ENCODE results near the gene RGS14.

Gene RGS14

GRCh38 chr5:177366528-177367322, 9.0 kb downstream of the RGS14 start:
- Histone ChIP-seq H3K79me2 (ENCODE audit: insufficient read depth, low read length) (peaks cover 5% of the 10 kb centered on the region; the same call in 1 of the 2 replicates), H3K36me3 (ENCODE audit: insufficient read depth, low read length) (0 out of 2 replicates have a peak, but pooled peaks cover 4% of the 10 kb centered on the region), H3K9me2 (replicated peaks; ENCODE audit: low read depth, low read length) (no peaks in the 10 kb centered on the region), H3K27me3 (ENCODE audit: insufficient read depth, low read length, poor library complexity, severe bottlenecking) (no peaks in the 10 kb centered on the region), H2AFZ (ENCODE audit: low read length) (no peak overlapping the region), H4K20me1 (ENCODE audit: insufficient read depth, low read length, poor library complexity, severe bottlenecking) (no peaks in the 10 kb centered on the region), H3K4me2 (ENCODE audit: low read depth, low read length, poor library complexity, severe bottlenecking) (no peak overlapping the region), H3K9ac (ENCODE audit: low read depth, low read length, poor library complexity, severe bottlenecking) (no peak overlapping the region), H3K4me3 (ENCODE audit: low read length, poor library complexity, severe bottlenecking) (no peak overlapping the region), H3K4me1 (ENCODE audit: insufficient read depth, low read length, poor library complexity, severe bottlenecking) (peaks cover 11% of the 10 kb centered on the region), H3F3A (ENCODE audit: low read depth) (no peaks in the 10 kb centered on the region), H3K9me3 (ENCODE audit: insufficient read depth, low read depth, low read length) (no peaks in the 10 kb centered on the region)
- TF ChIP-seq EZH2phosphoT487 (IDR thresholded peaks at IDR 0.05; ENCODE audit: borderline replicate concordance), result no peak
- TF ChIP-seq, protein P1, sequence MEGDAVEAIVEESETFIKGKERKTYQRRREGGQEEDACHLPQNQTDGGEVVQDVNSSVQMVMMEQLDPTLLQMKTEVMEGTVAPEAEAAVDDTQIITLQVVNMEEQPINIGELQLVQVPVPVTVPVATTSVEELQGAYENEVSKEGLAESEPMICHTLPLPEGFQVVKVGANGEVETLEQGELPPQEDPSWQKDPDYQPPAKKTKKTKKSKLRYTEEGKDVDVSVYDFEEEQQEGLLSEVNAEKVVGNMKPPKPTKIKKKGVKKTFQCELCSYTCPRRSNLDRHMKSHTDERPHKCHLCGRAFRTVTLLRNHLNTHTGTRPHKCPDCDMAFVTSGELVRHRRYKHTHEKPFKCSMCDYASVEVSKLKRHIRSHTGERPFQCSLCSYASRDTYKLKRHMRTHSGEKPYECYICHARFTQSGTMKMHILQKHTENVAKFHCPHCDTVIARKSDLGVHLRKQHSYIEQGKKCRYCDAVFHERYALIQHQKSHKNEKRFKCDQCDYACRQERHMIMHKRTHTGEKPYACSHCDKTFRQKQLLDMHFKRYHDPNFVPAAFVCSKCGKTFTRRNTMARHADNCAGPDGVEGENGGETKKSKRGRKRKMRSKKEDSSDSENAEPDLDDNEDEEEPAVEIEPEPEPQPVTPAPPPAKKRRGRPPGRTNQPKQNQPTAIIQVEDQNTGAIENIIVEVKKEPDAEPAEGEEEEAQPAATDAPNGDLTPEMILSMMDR (conservative IDR thresholded peaks at IDR 0.05; ENCODE audit: low read length), result no peak

DNA sequence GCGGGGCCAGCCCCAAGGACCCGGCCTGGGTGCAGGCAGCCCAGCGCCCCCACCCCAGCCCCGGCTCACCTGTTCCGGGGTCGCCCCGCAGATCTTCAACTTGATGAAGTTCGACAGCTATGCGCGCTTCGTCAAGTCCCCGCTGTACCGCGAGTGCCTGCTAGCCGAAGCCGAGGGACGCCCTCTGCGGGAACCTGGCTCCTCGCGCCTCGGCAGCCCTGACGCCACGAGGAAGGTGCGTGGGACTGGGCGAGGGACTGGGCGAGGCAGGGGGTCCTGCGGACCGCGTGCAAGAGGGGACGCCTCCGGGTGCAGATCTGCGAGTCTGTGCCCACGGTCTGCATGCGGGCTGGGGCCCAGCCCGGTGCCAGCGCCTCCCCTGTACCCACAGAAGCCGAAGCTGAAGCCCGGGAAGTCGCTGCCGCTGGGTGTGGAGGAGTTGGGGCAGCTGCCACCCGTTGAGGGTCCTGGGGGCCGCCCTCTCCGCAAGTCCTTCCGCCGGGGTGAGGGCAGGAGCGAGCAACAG, 9.7 kb downstream of the RGS14 start:
- H3K27me3 ChIP-seq (ENCODE audit: insufficient read depth, low read length, poor library complexity, severe bottlenecking), result no peaks in the 10 kb centered on the region
- no peak overlapping the region for H3K4me2 ChIP-seq (ENCODE audit: low read depth, low read length, poor library complexity, severe bottlenecking)
- H3K4me3 ChIP-seq (ENCODE audit: low read length, poor library complexity, severe bottlenecking), result no peak overlapping the region
- H3F3A ChIP-seq (ENCODE audit: low read depth), result no peaks in the 10 kb centered on the region
- no peak overlapping the region for H2AFZ ChIP-seq (ENCODE audit: low read length)
- H4K20me1 ChIP-seq (ENCODE audit: insufficient read depth, low read length, poor library complexity, severe bottlenecking), result no peaks in the 10 kb centered on the region
- no peaks in the 10 kb centered on the region for H3K9me3 ChIP-seq (ENCODE audit: insufficient read depth, low read depth, low read length)
- no peaks in the 10 kb centered on the region for H3K9me2 ChIP-seq (replicated peaks; ENCODE audit: low read depth, low read length)
- peaks cover 5% of the 10 kb centered on the region; the same call in 1 of the 2 replicates for H3K79me2 ChIP-seq (ENCODE audit: insufficient read depth, low read length)
- 0 out of 2 replicates have a peak, but pooled peaks cover 4% of the 10 kb centered on the region for H3K36me3 ChIP-seq (ENCODE audit: insufficient read depth, low read length)
- H3K4me1 ChIP-seq (ENCODE audit: insufficient read depth, low read length, poor library complexity, severe bottlenecking), result peaks cover 17% of the 10 kb centered on the region
- TF ChIP-seq EZH2phosphoT487 (IDR thresholded peaks at IDR 0.05; ENCODE audit: borderline replicate concordance), result no peak
- TF ChIP-seq, protein P1 (conservative IDR thresholded peaks at IDR 0.05; ENCODE audit: low read length), result no peak
- no peak overlapping the region for H3K9ac ChIP-seq (ENCODE audit: low read depth, low read length, poor library complexity, severe bottlenecking)

DNA sequence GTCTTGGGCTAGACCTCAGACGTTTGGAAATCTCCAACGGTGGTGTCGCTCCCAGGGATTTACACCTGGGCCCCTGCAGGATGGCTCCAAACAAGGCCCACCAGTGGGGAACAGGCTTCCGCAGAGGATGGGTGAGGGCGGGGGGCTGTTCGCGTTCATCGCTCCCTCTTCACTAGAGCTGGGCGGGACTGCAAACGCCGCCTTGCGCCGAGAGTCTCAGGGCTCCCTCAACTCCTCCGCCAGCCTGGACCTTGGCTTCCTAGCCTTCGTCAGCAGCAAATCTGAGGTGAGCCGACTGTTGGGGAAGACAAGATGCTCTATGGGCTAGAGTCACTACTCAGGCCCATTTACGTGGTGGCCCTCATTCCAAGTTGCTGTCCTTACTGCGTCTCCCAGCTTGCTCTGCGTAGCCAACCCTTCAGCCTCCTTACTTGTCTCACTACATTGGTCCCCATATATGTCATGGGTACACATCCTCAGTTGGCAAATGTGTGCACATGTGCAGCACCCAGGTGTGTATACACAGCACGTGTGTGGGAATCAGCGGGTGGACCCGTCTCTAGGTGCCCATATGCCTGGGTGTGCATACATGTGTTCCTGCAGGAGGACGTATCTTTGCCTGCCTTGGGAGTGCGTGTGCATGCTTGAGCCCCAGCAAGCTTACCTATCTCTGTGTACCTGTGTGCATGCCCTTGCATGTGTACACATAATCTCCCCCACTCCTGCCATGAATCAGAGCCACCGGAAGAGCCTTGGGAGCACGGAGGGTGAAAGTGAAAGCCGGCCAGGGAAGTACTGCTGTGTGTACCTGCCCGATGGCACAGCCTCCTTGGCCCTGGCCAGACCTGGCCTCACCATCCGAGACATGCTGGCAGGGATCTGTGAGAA, 10.5 kb downstream of the RGS14 start:
- Histone ChIP-seq H3K36me3 (ENCODE audit: insufficient read depth, low read length) (0 out of 2 replicates have a peak, but pooled peaks cover 4% of the 10 kb centered on the region), H3K9me2 (replicated peaks; ENCODE audit: low read depth, low read length) (no peaks in the 10 kb centered on the region)

More for the DNA sequence above, 10.5 kb downstream of the RGS14 start:
- no peak overlapping the region for H3K4me3 ChIP-seq (ENCODE audit: low read length, poor library complexity, severe bottlenecking)
- no peak overlapping the region for H3K9ac ChIP-seq (ENCODE audit: low read depth, low read length, poor library complexity, severe bottlenecking)
- TF ChIP-seq, protein P1 (conservative IDR thresholded peaks at IDR 0.05; ENCODE audit: low read length), result no peak
- no peak for TF ChIP-seq EZH2phosphoT487 (IDR thresholded peaks at IDR 0.05; ENCODE audit: borderline replicate concordance)
- no peaks in the 10 kb centered on the region for H3F3A ChIP-seq (ENCODE audit: low read depth)
- no peaks in the 10 kb centered on the region for H3K9me3 ChIP-seq (ENCODE audit: insufficient read depth, low read depth, low read length)
- no peaks in the 10 kb centered on the region for H4K20me1 ChIP-seq (ENCODE audit: insufficient read depth, low read length, poor library complexity, severe bottlenecking)
- no peak overlapping the region for H2AFZ ChIP-seq (ENCODE audit: low read length)
- H3K4me2 ChIP-seq (ENCODE audit: low read depth, low read length, poor library complexity, severe bottlenecking), result no peak overlapping the region
- peaks cover 4% of the 10 kb centered on the region; the same call in 1 of the 2 replicates for H3K79me2 ChIP-seq (ENCODE audit: insufficient read depth, low read length)
- H3K4me1 ChIP-seq (ENCODE audit: insufficient read depth, low read length, poor library complexity, severe bottlenecking), result peaks cover 25% of the 10 kb centered on the region
- H3K27me3 ChIP-seq (ENCODE audit: insufficient read depth, low read length, poor library complexity, severe bottlenecking), result no peaks in the 10 kb centered on the region
